OCI-LY3 (cell line): ENCODE results near the gene ITIH3.
"Not testable (repeated sequence)": the region's sequence is repeated elsewhere in the genome, so short reads cannot be mapped to it uniquely, and the experiment has no call there.

Experiments used
- H2AFZ ChIP-seq: fragments of 200-600, 300-600 bp; shearing (Covaris generic); 2 replicates; pipeline ENCODE4 v1.6.0; 2014; ENCODE audit warnings: antibody characterized with exemption, low read depth, low read length
- H3K27ac ChIP-seq: fragments of 200-600, 300-600 bp; sonication (generic); 2 replicates; pipeline ENCODE4 v1.5.1; 2014; ENCODE audit warnings: mild to moderate bottlenecking, low read length, moderate library complexity, mixed read lengths
- H3K27me3 ChIP-seq: fragments of 200-600, 300-600 bp; sonication (generic); 2 replicates; pipeline ENCODE4 v1.6.1; 2014; ENCODE audit warnings: low read depth, low read length, mixed read lengths
- H3K36me3 ChIP-seq: fragments of 200-600, 300-600 bp; sonication (generic); replicated peaks from 2 replicates; pipeline ENCODE3; 2014; ENCODE audit warnings: low read depth, low read length, mixed read lengths
- H3K4me1 ChIP-seq: fragments of 300-600, 200-600 bp; sonication (generic); 2 replicates; pipeline ENCODE4 v1.6.1; 2014; ENCODE audit warnings: low read length, mixed read lengths
- H3K4me2 ChIP-seq: fragments of 200-600, 300-600 bp; sonication (generic); 2 replicates; pipeline ENCODE4 v1.6.1; 2014; ENCODE audit warnings: low read length, mixed read lengths
- H3K4me3 ChIP-seq: fragments of 300-600, 200-600 bp; sonication (generic); 2 replicates; pipeline ENCODE4 v1.5.1; 2014; ENCODE audit warnings: antibody characterized with exemption, mild to moderate bottlenecking, low read length, moderate library complexity
- H3K79me2 ChIP-seq: fragments of 300-600, 200-600 bp; shearing (Covaris generic); 2 replicates; pipeline ENCODE4 v1.6.1; 2014; ENCODE audit warnings: mild to moderate bottlenecking, low read length, mixed read lengths
- H3K9ac ChIP-seq: fragments of 300-600, 200-600 bp; shearing (Covaris generic); 2 replicates; pipeline ENCODE4 v1.6.0; 2014; ENCODE audit warnings: mild to moderate bottlenecking, low read length, moderate library complexity
- H3K9me3 ChIP-seq: fragments of 200-600, 300-600 bp; shearing (Covaris generic); 2 replicates; pipeline ENCODE4 v1.6.1; 2014; ENCODE audit warnings: low read length, mixed read lengths; ENCODE audit not compliant: insufficient read depth
- H4K20me1 ChIP-seq: fragments of 200-600, 300-600 bp; sonication (generic); 2 replicates; pipeline ENCODE4 v1.6.1; 2016; ENCODE audit warnings: low read length, mixed read lengths; ENCODE audit not compliant: insufficient read depth
- CTCF ChIP-seq: fragments of 200-600, 300-600 bp; sonication (generic); IDR thresholded peaks from 2 replicates; pipeline ENCODE4 v1.5.1; 2014; ENCODE audit warnings: antibody characterized with exemption, low read length, low read depth
- EZH2phosphoT487 ChIP-seq: fragments of 200-600 bp; shearing (Covaris generic); IDR thresholded peaks from 2 replicates; pipeline ENCODE4 v1.6.1; 2018; ENCODE audit warnings: antibody characterized with exemption, mixed run types, low read depth

Gene ITIH3

GRCh38 chr3:52774901-52775864 lies 19.4 kb upstream of the ITIH3 start:
- Histone ChIP-seq H3K4me2 (no peak overlapping the region), H3K9me3 (no peaks in the 10 kb centered on the region), H4K20me1 (no peaks in the 10 kb centered on the region), H3K36me3 (no peaks in the 10 kb centered on the region), H3K27me3 (no peaks in the 10 kb centered on the region), H3K79me2 (peaks cover 5% of the 10 kb centered on the region), H3K9ac (no peak overlapping the region), H2AFZ (no peak overlapping the region), H3K27ac (no peak overlapping the region), H3K4me3 (no peak overlapping the region), H3K4me1 (peaks cover 38% of the 10 kb centered on the region)
- TF ChIP-seq CTCF (no peak), EZH2phosphoT487 (no peak)

GRCh38 chr3:52775877-52776276 lies 18.7 kb upstream of the ITIH3 start:
- H3K79me2 ChIP-seq = no peaks in the 10 kb centered on the region
- no peak overlapping the region for H3K4me3 ChIP-seq
- no peak for TF ChIP-seq CTCF
- no peak for TF ChIP-seq EZH2phosphoT487
- H3K4me1 ChIP-seq = peaks cover 41% of the 10 kb centered on the region
- no peak overlapping the region for H2AFZ ChIP-seq
- H3K9me3 ChIP-seq = no peaks in the 10 kb centered on the region
- no peak overlapping the region for H3K9ac ChIP-seq
- no peaks in the 10 kb centered on the region for H3K27me3 ChIP-seq
- H3K36me3 ChIP-seq = no peaks in the 10 kb centered on the region
- H3K27ac ChIP-seq = no peak overlapping the region
- H4K20me1 ChIP-seq = no peaks in the 10 kb centered on the region
- H3K4me2 ChIP-seq = no peak overlapping the region

DNA sequence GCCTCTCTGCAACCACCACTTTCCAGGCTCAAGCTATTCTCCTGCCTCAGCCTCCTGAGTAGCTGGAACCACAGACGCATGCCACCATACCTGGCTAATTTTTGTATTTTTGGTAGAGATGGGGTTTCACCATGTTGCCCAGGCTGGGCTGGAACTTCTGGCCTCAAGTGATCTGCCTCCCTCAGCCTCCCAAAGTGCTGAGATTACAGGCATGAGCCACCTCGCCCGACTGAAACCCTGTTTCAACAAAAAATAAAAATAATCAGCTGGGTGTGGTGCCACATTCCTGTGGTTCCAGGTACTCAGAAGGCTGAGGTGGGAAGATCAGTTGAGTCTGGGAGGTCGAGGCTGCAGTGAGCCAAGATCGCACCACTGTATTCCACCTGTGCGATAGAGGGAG lies 18.1 kb upstream of the ITIH3 start:
- H2AFZ ChIP-seq, H3K79me2 ChIP-seq, H3K4me3 ChIP-seq, H4K20me1 ChIP-seq, H3K9ac ChIP-seq, H3K36me3 ChIP-seq, H3K9me3 ChIP-seq, H3K4me2 ChIP-seq, H3K27me3 ChIP-seq, H3K27ac ChIP-seq: not testable (repeated sequence)
- H3K4me1 ChIP-seq = peaks cover 38% of the 10 kb centered on the region

- no peaks in the 10 kb centered on the region for H3K79me2 ChIP-seq
- peaks cover 35% of the 10 kb centered on the region for H3K4me1 ChIP-seq
- no peak for TF ChIP-seq CTCF
- no peak for TF ChIP-seq EZH2phosphoT487
- no peaks in the 10 kb centered on the region for H3K27me3 ChIP-seq
- peak within 1 kb of the TSS; percentile 34 for H3K4me2 ChIP-seq
- no peak within 1 kb of the TSS; the same call in 1 of the 2 replicates for H2AFZ ChIP-seq
- H3K27ac ChIP-seq = no peak within 1 kb of the TSS
- H3K9ac ChIP-seq = no peak within 1 kb of the TSS
- H3K4me3 ChIP-seq = no peak within 1 kb of the TSS
- no peaks in the 10 kb centered on the region for H4K20me1 ChIP-seq
- H3K36me3 ChIP-seq = no peaks in the 10 kb centered on the region
- no peaks in the 10 kb centered on the region for H3K9me3 ChIP-seq
Observed at GRCh38 chr3:52777127-52777958, 17.3 kb upstream of the ITIH3 start, which contains the start of gene ITIH1. Gene ITIH1 (plus strand): TSS chr3:52777599. CDS start chr3:52777616, 17 bp downstream.
